Measurements from ENCODE around the gene AGFG2. TPM values are rescaled to one million over a fixed set of nuclear protein-coding genes. Genes with fewer than 3 reads are reported as not detected.
"Not testable (repeated sequence)": the region's sequence is repeated elsewhere in the genome, so short reads cannot be mapped to it uniquely, and the experiment has no call there.

The AGFG2 gene
- total and polyA plus RNA-seq, 7 donors, result 17.5 to 33.0 (median 28.8) TPM

DNA sequence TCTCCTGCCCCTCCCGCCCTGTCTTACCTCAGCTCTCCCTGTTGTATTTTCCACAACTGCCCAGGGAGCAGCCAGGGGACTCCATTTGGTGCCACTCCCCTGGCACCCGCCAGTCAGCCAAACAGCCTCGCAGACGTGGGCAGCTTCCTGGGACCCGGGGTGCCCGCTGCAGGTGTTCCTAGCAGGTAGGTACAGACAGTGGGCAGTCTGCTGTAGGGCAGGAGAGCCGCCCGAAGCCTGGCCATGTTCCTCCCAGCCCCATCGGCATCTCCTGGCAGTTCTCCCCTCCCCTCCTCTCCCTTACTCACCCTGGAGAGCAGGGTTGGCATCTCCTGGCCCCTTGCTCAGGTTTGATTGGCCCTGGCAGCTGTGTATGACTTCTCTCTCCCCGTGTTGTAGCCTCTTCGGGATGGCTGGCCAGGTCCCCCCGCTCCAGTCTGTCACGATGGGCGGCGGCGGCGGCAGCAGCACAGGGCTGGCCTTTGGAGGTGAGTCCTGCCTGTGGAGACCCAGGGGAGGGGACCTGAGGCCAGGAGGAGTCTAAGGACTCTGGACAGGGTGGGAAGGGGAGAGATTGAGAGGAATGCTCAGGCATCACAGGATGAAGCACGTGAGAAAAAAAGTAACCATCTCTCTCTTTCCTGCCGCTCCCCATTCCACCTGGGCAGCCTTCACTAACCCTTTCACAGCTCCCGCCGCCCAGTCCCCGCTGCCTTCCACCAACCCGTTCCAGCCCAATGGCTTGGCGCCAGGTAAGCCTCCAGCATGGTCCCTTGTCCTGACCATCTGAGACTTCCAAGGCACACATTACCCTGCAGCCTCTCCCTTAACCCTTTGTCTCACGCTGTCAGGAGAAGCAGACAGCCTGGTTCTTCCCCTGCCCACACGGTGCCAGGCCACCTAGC lies 23.4 kb downstream of the AGFG2 start:
- WGBS, 2 donors, result 90 to 94% methylated on average over 26 of the region's 26 CpGs
- Histone ChIP-seq H3K27me3 (no peaks in the 10 kb centered on the region), H3K9me3 (no peaks in the 10 kb centered on the region), H3K36me3 (peaks cover 0 to 18% (median 5%) of the 10 kb centered on the region in 4 donors), H3K27ac (no peak overlapping the region), H3K4me1 (peaks cover 0 to 5% (median 0%) of the 10 kb centered on the region in 4 donors), H3K4me3 (no peak overlapping the region)
- TF ChIP-seq POLR2AphosphoS5 (IDR thresholded peaks at IDR 0.05) (no peak), EP300 (IDR thresholded peaks at IDR 0.05) (no peak), CTCF (IDR thresholded peaks at IDR 0.05) (no peak), POLR2A (IDR thresholded peaks at IDR 0.05) (no peak)
- DNase-seq, result peak; percentile 65
- intact Hi-C loops (cut with DNase I), result loop anchor here (5.0 kb wide), 1 partner anchor 130 kb away; the partner anchor contains the start of gene GIGYF1

GRCh38 chr7:100563100-100563564 lies 24.1 kb downstream of the AGFG2 start:
- intact Hi-C loops (cut with DNase I), result loop anchor here (5.0 kb wide), 1 partner anchor 129 kb away; the partner anchor contains the start of gene GIGYF1
- Histone ChIP-seq H3K4me1 (peaks cover 0 to 5% (median 0%) of the 10 kb centered on the region in 4 donors), H3K36me3 (peaks cover 0 to 18% (median 5%) of the 10 kb centered on the region in 4 donors), H3K27me3 (no peaks in the 10 kb centered on the region), H3K4me3 (no peak overlapping the region), H3K9me3 (no peaks in the 10 kb centered on the region), H3K27ac (no peak overlapping the region)
- TF ChIP-seq CTCF (IDR thresholded peaks at IDR 0.05), result no peak
- no peak for TF ChIP-seq POLR2AphosphoS5 (IDR thresholded peaks at IDR 0.05)
- TF ChIP-seq EP300 (IDR thresholded peaks at IDR 0.05), result no peak
- TF ChIP-seq POLR2A (IDR thresholded peaks at IDR 0.05), result no peak
- no peak for DNase-seq
- WGBS, 2 donors, result 95 to 96% methylated on average over 8 of the region's 8 CpGs

DNA sequence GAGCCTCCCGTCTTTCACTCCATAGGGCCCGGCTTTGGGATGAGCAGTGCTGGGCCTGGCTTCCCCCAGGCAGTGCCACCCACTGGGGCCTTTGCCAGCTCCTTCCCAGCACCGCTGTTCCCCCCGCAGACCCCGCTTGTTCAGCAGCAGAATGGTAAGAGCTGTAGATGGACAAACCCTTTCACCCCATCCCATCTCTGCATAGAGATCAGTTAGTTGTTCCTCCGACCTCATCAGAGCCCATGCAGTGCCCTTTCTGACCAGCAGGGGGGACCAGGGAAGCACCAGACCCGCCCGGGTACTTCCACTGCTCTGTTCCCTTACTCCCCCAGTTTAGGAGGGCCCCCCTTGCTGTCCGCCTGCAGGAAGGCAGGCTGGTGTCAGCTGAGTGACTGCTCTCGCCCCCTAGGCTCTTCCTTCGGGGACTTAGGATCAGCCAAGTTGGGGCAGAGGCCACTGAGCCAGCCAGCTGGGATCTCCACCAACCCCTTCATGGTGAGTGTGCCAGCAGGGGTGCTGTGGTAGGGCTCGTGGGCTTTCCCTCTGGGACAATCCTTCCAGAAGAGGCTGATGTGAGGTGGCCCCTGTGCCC lies 24.9 kb downstream of the AGFG2 start:
- peaks cover 0 to 5% (median 0%) of the 10 kb centered on the region in 4 donors for H3K4me1 ChIP-seq
- H3K9me3 ChIP-seq, result no peaks in the 10 kb centered on the region
- peaks cover 0 to 18% (median 5%) of the 10 kb centered on the region in 4 donors for H3K36me3 ChIP-seq
- no peak overlapping the region for H3K27ac ChIP-seq
- 35 to 46% methylated on average over 12 of the region's 12 CpGs for WGBS, 2 donors
- intact Hi-C loops (cut with DNase I), result loop anchor here (5.0 kb wide), 1 partner anchor 128 kb away; the partner anchor contains the start of gene GIGYF1
- no peak overlapping the region for H3K4me3 ChIP-seq
- DNase-seq, result peak; percentile 89
- no peaks in the 10 kb centered on the region for H3K27me3 ChIP-seq
- TF ChIP-seq EP300 (IDR thresholded peaks at IDR 0.05) (no peak), CTCF (IDR thresholded peaks at IDR 0.05) (peak; percentile 84 to 98 (median 93)), POLR2AphosphoS5 (IDR thresholded peaks at IDR 0.05) (no peak), POLR2A (IDR thresholded peaks at IDR 0.05) (no peak)

DNA sequence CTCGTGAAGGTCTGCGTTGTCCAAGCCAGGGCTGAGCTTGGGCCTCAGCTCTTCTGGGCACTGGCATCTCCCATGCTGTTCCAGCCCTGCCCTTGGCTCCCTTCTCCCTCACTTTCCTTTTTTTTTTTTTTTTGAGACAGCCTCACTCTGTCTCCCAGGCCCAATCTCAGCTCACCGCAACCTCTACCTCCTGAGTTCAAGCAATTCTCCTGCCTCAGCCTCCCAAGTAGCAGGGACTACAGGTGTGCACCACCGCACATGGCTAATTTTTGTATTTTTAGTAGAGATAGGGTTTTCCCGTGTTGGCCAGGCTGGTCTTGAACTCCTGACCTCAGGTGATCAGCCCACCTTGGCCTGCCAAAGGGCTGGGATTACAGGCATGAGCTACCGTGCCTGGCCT lies 25.4 kb downstream of the AGFG2 start:
- H3K9me3 ChIP-seq, H3K27me3 ChIP-seq, H3K4me3 ChIP-seq, H3K4me1 ChIP-seq, H3K27ac ChIP-seq, DNase-seq: not testable (repeated sequence)
- intact Hi-C loops (cut with DNase I), result loop anchor here (5.0 kb wide), 1 partner anchor 128 kb away; the partner anchor contains the start of gene GIGYF1
- 89 to 95% methylated on average over 6 of the region's 6 CpGs for WGBS, 2 donors
- peaks cover 0 to 18% (median 5%) of the 10 kb centered on the region in 4 donors for H3K36me3 ChIP-seq

DNA sequence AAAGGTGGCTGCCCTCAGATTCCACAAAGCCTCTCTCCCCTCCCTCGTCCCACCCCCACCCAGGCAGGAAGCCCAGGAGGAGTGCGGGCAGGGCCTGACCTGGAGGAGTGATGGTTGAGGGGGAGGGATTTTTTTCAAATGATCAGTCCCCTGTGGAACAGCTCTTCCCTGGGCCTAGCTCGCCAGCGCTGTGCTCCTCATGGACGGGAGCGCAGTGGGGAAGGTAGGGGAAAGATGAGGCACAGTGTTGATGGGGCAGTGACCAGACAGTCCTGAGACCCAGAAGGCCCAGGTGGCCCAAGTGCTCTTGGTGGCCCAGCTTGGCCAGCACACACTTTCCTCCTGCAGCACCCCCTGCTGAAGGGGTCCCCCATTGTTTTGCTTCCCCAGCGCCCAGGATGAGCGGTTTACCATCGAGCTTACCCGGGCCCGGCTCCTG lies 26.1 kb downstream of the AGFG2 start:
- H3K36me3 ChIP-seq, result peaks cover 0 to 18% (median 5%) of the 10 kb centered on the region in 4 donors
- intact Hi-C loops (cut with DNase I), result no loop called here
- TF ChIP-seq POLR2A (IDR thresholded peaks at IDR 0.05) (no peak), EP300 (IDR thresholded peaks at IDR 0.05) (no peak), POLR2AphosphoS5 (IDR thresholded peaks at IDR 0.05) (no peak), CTCF (IDR thresholded peaks at IDR 0.05) (no peak)
- WGBS, 2 donors, result 97% methylated on average over 11 of the region's 11 CpGs
- H3K27ac ChIP-seq, result no peak overlapping the region
- DNase-seq, result no peak
- H3K9me3 ChIP-seq, result no peaks in the 10 kb centered on the region
- H3K27me3 ChIP-seq, result peaks cover 0 to 10% (median 2%) of the 10 kb centered on the region in 3 donors
- peaks cover 1 to 10% (median 7%) of the 10 kb centered on the region in 4 donors for H3K4me1 ChIP-seq
- H3K4me3 ChIP-seq, result no peak overlapping the region
